HUES6 (cell line): ENCODE data around the gene PRDX1.
"Not testable (repeated sequence)": the region's sequence is repeated elsewhere in the genome, so short reads cannot be mapped to it uniquely, and the experiment has no call there.

Source experiments
- H3K27ac ChIP-seq: 2 replicates; pipeline ENCODE4 v1.7.0; 2013; ENCODE audit warnings: low read depth, mild to moderate bottlenecking, low read length, inconsistent platforms
- H3K27me3 ChIP-seq: 2 replicates; pipeline ENCODE4 v1.6.1; 2013; ENCODE audit warnings: low read length; ENCODE audit not compliant: control insufficient read depth, insufficient read depth
- H3K36me3 ChIP-seq: 2 replicates; pipeline ENCODE4 v1.6.1; 2013; ENCODE audit warnings: low read length; ENCODE audit not compliant: control insufficient read depth, insufficient read depth
- H3K4me1 ChIP-seq: 2 replicates; pipeline ENCODE4 v1.6.1; 2013; ENCODE audit warnings: low read length; ENCODE audit not compliant: control insufficient read depth, insufficient read depth
- H3K4me3 ChIP-seq: 2 replicates; pipeline ENCODE4 v1.5.1; 2013; ENCODE audit warnings: low read depth, low read length
- H3K9ac ChIP-seq: one replicate; pipeline ENCODE4 v1.6.1; 2013; ENCODE audit warnings: mild to moderate bottlenecking, low read length
- H3K9me3 ChIP-seq: 2 replicates; pipeline ENCODE4 v1.6.1; 2013; ENCODE audit warnings: low read depth, low read length; ENCODE audit not compliant: control insufficient read depth, insufficient read depth

Gene PRDX1

GRCh38 chr1:45479039-45479748 lies 42.5 kb downstream of the PRDX1 start:
- H3K9me3 ChIP-seq = no peaks in the 10 kb centered on the region
- no peaks in the 10 kb centered on the region for H3K27me3 ChIP-seq
- H3K4me1 ChIP-seq = no peaks in the 10 kb centered on the region
- no peak overlapping the region for H3K9ac ChIP-seq
- no peak overlapping the region for H3K27ac ChIP-seq
- no peak overlapping the region for H3K4me3 ChIP-seq
- H3K36me3 ChIP-seq = no peaks in the 10 kb centered on the region

- Histone ChIP-seq H3K4me3 (no peak overlapping the region), H3K36me3 (no peaks in the 10 kb centered on the region), H3K27me3 (no peaks in the 10 kb centered on the region), H3K9ac (no peak overlapping the region), H3K4me1 (no peaks in the 10 kb centered on the region), H3K27ac (no peak overlapping the region), H3K9me3 (no peaks in the 10 kb centered on the region)
Measured at GRCh38 chr1:45478121-45478814, 43.4 kb downstream of the PRDX1 start.

- Histone ChIP-seq H3K27ac (no peak overlapping the region), H3K9me3 (no peaks in the 10 kb centered on the region), H3K36me3 (no peaks in the 10 kb centered on the region), H3K9ac (no peak overlapping the region), H3K27me3 (no peaks in the 10 kb centered on the region), H3K4me1 (no peaks in the 10 kb centered on the region), H3K4me3 (no peak overlapping the region)
Measured at GRCh38 chr1:45477646-45478045, 44.0 kb downstream of the PRDX1 start.

- H3K4me1 ChIP-seq, H3K27ac ChIP-seq, H3K9ac ChIP-seq, H3K36me3 ChIP-seq, H3K27me3 ChIP-seq, H3K4me3 ChIP-seq, H3K9me3 ChIP-seq: not testable (repeated sequence)
Measured at GRCh38 chr1:45474194-45474593, 47.5 kb downstream of the PRDX1 start.

GRCh38 chr1:45473302-45473701 lies 48.4 kb downstream of the PRDX1 start:
- no peak overlapping the region for H3K4me3 ChIP-seq
- H3K9ac ChIP-seq = no peak overlapping the region
- H3K9me3 ChIP-seq = no peaks in the 10 kb centered on the region
- H3K27me3 ChIP-seq = no peaks in the 10 kb centered on the region
- no peak overlapping the region for H3K27ac ChIP-seq
- H3K4me1 ChIP-seq = no peaks in the 10 kb centered on the region
- H3K36me3 ChIP-seq = no peaks in the 10 kb centered on the region

- Histone ChIP-seq H3K4me1 (no peaks in the 10 kb centered on the region), H3K9me3 (no peaks in the 10 kb centered on the region), H3K27ac (no peak overlapping the region), H3K9ac (no peak overlapping the region), H3K4me3 (no peak overlapping the region), H3K36me3 (no peaks in the 10 kb centered on the region), H3K27me3 (no peaks in the 10 kb centered on the region)
Measured at GRCh38 chr1:45470306-45470798, 51.3 kb downstream of the PRDX1 start.

- H3K36me3 ChIP-seq, H3K27me3 ChIP-seq, H3K9me3 ChIP-seq, H3K4me3 ChIP-seq, H3K9ac ChIP-seq, H3K4me1 ChIP-seq, H3K27ac ChIP-seq: not testable (repeated sequence)
Measured at GRCh38 chr1:45467353-45467752, 54.3 kb downstream of the PRDX1 start.

- Histone ChIP-seq H3K9ac (no peak overlapping the region), H3K9me3 (no peaks in the 10 kb centered on the region), H3K27ac (no peak overlapping the region), H3K36me3 (no peaks in the 10 kb centered on the region), H3K27me3 (no peaks in the 10 kb centered on the region), H3K4me3 (no peak overlapping the region), H3K4me1 (no peaks in the 10 kb centered on the region)
Measured at GRCh38 chr1:45465277-45465676, 56.4 kb downstream of the PRDX1 start.
